A204.1 (cell line): Measurements from ENCODE around the gene EEA1.
A peak's percentile ranks its signal among the peaks of the same experiment; 100 is the strongest.

Experiments
- FAIRE-seq: peaks from 2 replicates; lab custom pipeline; 2012; peaks lifted over from hg19 to GRCh38; lab: Jason Lieb, UNC

EEA1 gene

DNA sequence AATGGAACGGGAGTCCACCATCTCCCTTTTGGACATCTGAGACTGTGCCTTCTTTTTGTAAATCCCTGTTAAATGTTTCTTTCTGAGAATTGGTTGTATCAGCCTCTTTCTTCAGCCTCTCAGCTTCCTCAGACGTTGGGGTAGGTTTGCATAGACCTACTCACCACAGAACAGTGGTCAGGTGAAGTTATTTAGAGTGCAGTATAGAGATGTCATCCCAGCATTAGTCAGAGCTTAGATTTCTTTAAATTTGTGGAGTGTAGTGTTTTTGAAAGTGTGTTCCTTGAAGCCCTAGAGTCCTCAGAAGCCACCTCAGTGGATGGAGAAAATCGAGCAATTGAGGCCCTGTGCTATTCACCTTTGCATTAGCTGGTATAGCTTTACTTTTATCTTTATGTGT lies 8.9 kb upstream of the EEA1 start:
- no peak for FAIRE-seq

- no peak for FAIRE-seq
These were observed 4.5 kb upstream of the EEA1 start for GRCh38 chr12:92933606-92934005.

GRCh38 chr12:92930421-92930820 lies 1.3 kb upstream of the EEA1 start:
- FAIRE-seq: no peak

DNA sequence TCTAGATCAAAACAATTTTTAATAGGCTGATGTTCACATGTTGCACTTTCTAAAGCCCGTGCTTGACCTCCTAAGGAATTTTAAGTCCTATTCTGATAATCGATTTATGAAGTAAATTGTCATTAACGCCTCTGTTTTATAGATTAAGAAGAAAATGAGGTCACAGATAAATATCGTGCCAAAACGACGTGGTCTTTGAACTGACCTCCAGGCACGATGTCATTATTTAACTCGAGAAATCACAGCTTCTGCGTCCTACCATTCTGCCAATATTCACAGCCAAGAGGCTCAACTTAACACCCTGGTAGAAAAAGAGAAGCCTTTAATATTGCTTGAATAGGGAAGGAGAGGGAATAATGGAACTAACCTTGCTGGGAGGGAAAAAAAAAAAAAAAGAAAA lies 888 bp upstream of the EEA1 start:
- no peak for FAIRE-seq

DNA sequence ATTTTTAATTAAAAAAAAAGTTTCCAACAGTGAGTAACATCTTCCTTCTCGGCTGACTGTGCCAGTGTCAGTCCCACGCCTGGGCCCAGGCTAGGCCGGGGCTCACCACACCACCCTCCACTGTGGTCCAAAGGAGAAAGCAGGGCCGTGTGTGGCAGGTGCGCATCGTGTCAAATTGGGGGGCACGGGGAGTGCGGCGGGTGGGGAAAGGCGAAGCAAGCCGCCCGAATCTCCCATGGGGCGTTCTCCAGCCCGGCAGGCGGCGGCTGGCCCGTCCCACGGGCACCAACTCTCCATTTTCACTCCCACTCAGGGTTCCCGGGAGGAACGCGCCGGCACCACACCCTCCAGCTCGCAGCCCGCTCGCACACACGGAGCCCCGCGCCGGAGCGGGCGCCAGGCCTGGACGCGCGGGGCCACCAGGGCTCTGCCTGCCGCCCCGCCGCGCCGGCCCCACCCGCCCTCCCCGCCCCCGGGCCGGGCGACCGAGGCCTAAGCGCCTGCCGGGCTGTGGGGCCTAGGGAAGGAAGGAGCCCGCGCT lies 604 bp downstream of the EEA1 start:
- no peak for FAIRE-seq

GRCh38 chr12:92927436-92928281 lies 1.4 kb downstream of the EEA1 start:
- no peak for FAIRE-seq

DNA sequence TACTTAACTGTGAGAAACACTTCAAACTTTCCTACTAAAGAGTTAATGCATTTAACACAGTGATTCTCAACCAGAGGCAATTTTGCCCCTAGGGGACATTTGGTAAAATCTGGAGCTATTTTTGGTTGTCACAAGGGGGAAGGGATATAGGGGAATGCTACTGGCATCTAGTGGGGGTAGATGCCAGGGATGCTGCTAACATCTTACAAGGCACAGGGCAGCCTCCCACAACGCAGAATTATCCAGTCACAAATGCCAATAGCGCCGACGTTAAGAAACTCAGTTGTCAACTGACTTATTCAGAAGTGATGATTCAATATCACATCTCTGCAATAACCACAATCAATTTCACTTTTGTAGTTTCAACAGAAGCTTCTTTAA lies 2.0 kb downstream of the EEA1 start:
- peak; percentile 16 for FAIRE-seq

DNA sequence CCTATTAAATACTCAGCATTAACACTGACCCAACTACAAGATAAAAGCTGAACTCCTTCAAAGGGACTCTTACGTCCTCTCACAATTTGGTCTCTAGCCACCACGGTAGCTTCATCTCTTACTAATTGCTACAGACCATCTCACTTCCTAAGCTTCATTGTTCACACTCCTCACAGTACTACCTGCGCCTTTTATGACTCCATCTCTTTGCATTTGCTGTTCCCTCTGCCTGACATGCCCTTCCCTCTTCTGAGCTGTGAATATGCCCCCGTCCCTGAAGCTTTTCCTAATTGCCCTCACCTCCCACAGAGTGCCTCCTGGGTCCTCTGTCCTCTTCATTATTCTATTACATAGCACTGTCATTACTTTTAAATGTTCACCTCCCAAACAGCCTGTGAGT lies 2.5 kb downstream of the EEA1 start:
- FAIRE-seq: no peak

DNA sequence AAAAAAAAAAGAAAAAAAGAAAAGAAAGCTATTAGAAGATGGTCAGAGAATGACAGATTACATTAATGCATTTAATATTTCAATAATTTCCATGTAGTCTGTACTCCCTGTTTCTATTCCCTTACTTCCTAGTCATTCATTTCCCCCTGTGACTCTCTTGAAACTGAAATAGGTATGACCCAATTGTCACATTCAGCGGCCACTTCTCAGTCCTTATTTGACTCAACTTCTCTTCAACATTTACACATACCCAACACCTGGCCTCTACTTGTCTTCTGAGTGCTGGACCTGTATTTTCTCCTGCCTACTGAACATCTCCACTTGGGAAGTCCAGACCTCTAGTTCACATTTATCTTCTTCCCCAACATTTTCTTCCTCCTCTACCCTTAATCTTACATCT lies 7.2 kb downstream of the EEA1 start:
- no peak for FAIRE-seq

GRCh38 chr12:92915365-92915764 lies 13.7 kb downstream of the EEA1 start:
- no peak for FAIRE-seq

GRCh38 chr12:92914170-92914569 lies 14.9 kb downstream of the EEA1 start:
- FAIRE-seq: no peak

DNA sequence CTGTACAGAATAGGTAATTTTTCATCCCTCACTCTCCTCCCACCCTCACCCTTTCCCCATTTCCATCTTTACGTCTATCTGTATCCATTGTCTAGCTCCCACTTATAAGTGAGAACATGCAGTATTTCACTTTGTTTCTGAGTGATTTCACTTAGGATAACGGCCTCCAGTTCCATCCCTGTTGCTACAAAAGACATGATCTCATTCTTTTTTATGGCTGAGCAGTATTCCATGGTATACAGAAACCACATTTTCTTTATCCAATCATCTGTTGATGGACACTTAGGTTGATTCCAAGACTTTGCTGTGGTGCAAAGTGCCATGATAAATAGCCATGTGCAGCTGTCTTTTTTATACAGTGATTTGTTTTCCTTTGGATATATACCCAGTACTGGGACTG lies 16.4 kb downstream of the EEA1 start:
- no peak for FAIRE-seq

DNA sequence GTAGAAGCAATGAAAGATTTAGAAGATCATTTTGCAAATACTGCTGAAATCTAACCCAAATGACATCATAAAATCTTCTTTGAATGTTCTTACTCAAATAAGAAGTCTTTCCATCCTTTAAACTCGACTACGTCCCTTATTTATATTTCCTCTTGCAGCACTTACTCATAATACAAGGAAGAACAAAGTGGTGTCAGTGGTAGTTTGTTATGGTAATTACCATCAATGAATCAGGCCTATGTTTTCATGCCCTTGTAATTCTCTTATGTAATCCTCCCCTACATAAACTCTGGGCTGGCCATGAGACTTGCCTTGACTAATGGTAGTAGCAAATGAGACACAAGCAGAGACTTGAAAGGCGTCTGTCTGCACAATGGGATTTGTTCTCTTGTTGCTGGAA lies 17.0 kb downstream of the EEA1 start:
- FAIRE-seq: no peak

GRCh38 chr12:92911339-92911738 lies 17.8 kb downstream of the EEA1 start:
- FAIRE-seq: no peak

DNA sequence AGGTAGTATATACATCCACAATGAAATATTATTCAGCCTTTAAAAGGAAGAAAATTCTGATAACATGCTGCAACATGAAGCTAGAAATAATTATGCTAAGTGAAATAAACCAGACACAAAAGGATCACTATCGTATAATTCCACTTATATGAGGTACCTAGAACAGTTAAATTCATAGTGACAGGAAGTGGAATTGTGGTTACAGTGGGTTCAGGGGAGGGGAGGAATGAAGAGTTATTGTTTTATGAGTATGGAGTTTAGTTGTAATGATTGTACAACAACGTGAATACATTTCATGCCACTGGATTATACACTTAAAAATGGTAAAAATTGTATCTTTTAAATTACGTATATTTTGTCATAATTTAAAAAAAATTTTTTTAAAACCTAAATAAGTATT lies 21.0 kb downstream of the EEA1 start:
- peak; percentile 70 for FAIRE-seq

GRCh38 chr12:92905811-92906554 lies 23.1 kb downstream of the EEA1 start:
- FAIRE-seq: no peak

DNA sequence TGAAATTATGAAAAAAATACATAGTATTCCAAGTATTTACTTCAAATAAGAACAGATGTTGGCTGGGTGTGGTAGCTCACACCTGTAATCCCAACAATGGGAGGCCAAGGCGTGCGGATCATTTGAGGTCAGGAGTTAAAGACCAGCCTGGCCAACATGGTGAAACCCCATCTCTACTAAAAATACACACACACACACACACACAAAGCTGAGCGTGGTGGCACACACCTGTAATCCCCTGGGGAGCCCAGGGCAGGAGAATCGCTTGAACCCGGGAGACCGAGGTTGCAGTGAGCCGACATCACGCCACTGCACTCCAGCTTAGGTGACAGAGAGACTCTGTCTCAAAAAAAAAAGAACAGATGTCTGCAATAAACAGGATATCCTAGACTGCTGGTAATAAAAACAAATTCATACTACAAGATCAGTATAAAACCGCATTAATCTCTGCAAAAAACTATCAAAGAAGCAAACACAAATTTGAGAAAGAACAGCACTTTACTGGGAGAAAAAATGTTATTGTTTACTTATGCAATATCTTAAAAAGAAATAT lies 23.8 kb downstream of the EEA1 start:
- no peak for FAIRE-seq

GRCh38 chr12:92900941-92901340 lies 28.2 kb downstream of the EEA1 start:
- FAIRE-seq: no peak

DNA sequence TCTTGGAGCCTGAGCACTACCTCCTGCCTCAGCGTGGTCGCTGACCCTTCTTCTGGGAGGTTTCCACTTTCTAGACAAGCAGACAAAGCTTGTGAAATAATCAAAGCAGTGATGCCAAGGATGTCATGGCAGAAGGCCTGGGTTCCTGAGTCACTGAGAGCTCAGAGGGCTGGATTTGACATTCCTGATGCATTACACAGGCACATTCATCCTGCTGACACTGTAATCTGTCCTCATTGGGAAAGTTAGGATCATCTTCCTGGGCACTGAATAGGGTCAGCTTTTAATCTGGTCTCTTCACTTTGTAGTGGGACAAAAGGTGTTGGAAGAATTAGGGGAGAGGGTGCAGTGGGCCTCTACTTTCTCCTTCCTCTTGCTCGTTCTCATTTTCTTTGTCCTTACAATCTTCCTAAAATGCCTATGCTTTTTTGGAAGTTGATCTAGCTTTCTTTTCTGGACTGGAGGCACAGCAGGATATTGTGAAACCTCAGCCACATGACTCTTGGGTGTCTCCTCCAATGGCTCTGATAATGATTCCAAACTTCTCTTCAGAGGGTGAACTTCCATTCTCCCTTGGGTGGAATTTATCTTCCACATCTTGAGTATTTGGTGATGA lies 29.6 kb downstream of the EEA1 start:
- no peak for FAIRE-seq

- FAIRE-seq: no peak
These were observed 30.3 kb downstream of the EEA1 start for GRCh38 chr12:92898755-92899154.

- no peak for FAIRE-seq
These were observed 31.3 kb downstream of the EEA1 start for GRCh38 chr12:92897844-92898243.

- no peak for FAIRE-seq
These were observed 38.4 kb downstream of the EEA1 start for GRCh38 chr12:92890601-92891106.

DNA sequence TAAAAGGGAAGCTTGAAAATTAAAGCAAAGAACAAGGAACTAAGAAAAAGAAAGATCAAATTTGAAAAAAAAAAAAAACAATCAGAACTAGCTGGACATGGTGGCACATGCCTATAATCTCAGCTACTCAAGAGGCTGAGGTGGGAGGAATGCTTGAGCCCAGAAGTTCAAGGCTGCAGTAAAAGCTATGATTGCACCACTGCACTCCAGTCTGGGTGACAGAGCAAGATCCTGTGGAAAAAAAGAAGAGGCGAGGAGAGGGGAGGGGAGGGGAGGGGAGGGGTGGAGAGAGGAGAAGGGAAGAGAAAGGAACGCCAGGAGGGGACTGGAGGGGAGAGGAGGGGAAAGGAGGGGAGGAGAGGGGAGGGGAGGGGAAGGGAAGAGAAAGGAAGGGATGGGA lies 43.0 kb downstream of the EEA1 start:
- no peak for FAIRE-seq
